Psoas muscle (tissue), 8 donors: Measurements from ENCODE around the gene LUC7L3. TPM values are rescaled to one million over a fixed set of nuclear protein-coding genes. Genes with fewer than 3 reads are reported as not detected.
"Not testable (repeated sequence)": the region's sequence is repeated elsewhere in the genome, so short reads cannot be mapped to it uniquely, and the experiment has no call there.

ENCODE experiments used
- ATAC-seq, 4 donors: fragments of 200-7000 bp; cut with Tn5 transposase; one replicate each; pipeline ENCODE4 v1.9.1; 2020; ENCODE audit warnings: moderate library complexity in 3 of 4, mild to moderate bottlenecking in 2 of 4
- DNase-seq, 2 donors: peaks; one replicate each; pipeline ENCODE4 v3.0.0-alpha.2; 2020
- H3K27ac ChIP-seq: fragments of 200-600 bp; one replicate; pipeline ENCODE4 v1.8.0; 2022
- H3K27me3 ChIP-seq, 3 donors: fragments of 200-600 bp in 1 of 3; one replicate each; pipeline versions ENCODE4 v1.6.1 to v1.8.0; 2013 to 2022; ENCODE audit warnings: low read length in 2 of 3, mild to moderate bottlenecking in 2 of 3, moderate library complexity in 1 of 3; ENCODE audit not compliant: insufficient read depth in 3 of 3
- H3K36me3 ChIP-seq, 2 donors: fragments of 200-600 bp in 1 of 2; one replicate each; pipeline versions ENCODE4 v1.6.1 to v1.8.0; 2013 to 2022; ENCODE audit warnings: low read depth in 1 of 2, mild to moderate bottlenecking in 1 of 2, moderate library complexity in 1 of 2; ENCODE audit not compliant: insufficient read depth in 1 of 2
- H3K4me1 ChIP-seq: fragments of 200-600 bp; one replicate; pipeline ENCODE4 v1.8.0; 2022
- H3K4me3 ChIP-seq: fragments of 200-600 bp; one replicate; pipeline ENCODE4 v1.8.0; 2022; ENCODE audit warnings: mild to moderate bottlenecking
- H3K9me3 ChIP-seq: fragments of 200-600 bp; one replicate; pipeline ENCODE4 v1.8.0; 2022
- WGBS, 3 donors: extraction: QIAGEN DNeasy Blood & Tissue Kit; methylation state at CpG; one replicate each; pipeline versions ENCODE4 v1.1.6 to v1.1.7; 2013; 5-methylcytosine and 5-hydroxymethylcytosine counted together
- intact Hi-C, 2 donors: fragments of 100-400 bp; cut with DNase I; formaldehyde crosslinking; loops; one replicate each; pipeline versions ENCODE4 v1.11.0 to v1.14.2; 2022
- polyA plus RNA-seq, 3 donors: library from polyadenylated mRNA; stranded (reverse); fragments of 200-250 nt; gene quantifications; one replicate each; pipeline ENCODE4 v1.2.3, GENCODE V29; 2013
- total RNA-seq, 4 donors: library from RNA; stranded (reverse); fragmentation: NEBNext Ultra II Directional in 2 of 4; extraction: Animal tissue kit (Norgen Biotek cat#: 25700) in 2 of 4; gene quantifications; one replicate each; pipeline versions ENCODE4 v1.2.1 to v1.2.4, GENCODE V29; 2021 to 2023
- TF ChIP-seq, protein P1 (sequence below): fragments of 200-600 bp; IDR thresholded peaks from one replicate; pipeline ENCODE4 v1.8.0; 2022; ENCODE audit warnings: antibody characterized with exemption
- donor health status: healthy with polysubstance abuse.
- donor health status: DM: no; HTN: no; CAD: no; lungs with moderate emphysema.
- donor health status: Bipolar disorder and iron deficiency.
- donor health status: healthy.
- donor health status: DM: yes; HTN: yes; CAD: no.
- donor health status: DM: no; HTN: no; CAD: no.
- donor health status: DM: no; HTN: no; CAD: no.
- donor health status: DM: yes; HTN: yes; CAD: no.

LUC7L3 gene
- total and polyA plus RNA-seq, 7 donors, result 25.4 to 108 (median 49.2) TPM

DNA sequence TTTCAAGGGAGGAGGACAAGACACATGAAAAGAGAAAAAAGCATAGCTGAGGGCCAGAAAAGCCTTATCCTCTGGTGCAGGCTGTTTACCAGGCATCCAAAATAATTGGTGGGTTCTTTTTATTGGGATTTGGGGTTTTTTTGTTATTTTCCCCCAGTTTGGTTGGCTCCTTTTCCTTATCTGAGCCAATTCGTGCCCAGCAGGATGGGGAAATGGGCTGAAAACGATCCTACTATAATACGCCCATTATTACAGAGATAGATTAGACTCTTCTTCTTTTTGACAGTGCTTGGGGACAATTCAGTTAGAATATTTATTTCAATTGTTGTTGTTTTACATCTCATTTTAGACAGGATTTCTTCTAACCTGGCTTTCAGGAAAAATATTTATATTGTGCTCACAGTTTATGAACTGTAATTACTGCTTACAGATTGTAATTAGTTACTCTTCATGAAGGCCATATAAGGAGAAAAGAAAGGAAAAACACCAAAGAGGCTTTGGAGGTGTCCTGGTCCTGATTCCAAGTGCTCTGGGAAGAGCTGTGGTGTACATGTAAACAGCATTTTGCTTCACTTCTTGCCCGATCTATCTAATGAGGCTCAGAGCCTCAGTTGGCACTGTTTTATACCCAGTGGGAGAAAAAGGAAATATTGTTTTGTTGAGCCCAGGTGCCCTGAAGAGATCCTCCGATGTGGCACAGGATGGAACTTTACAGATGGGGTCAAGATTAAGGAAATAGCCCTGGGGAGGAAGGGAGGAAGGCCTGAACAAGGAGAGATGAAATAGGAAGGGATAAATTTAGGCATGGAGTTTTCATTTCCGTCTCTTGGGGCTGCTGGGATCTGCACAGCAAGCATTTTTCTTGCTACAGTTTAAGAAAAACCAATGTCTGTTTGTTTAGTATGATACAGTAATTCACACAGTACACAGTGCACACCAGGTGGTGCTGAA is 11.1 kb upstream of the LUC7L3 start:
- peak overlapping the region; percentile 94 for H3K27ac ChIP-seq
- TF ChIP-seq, protein P1, sequence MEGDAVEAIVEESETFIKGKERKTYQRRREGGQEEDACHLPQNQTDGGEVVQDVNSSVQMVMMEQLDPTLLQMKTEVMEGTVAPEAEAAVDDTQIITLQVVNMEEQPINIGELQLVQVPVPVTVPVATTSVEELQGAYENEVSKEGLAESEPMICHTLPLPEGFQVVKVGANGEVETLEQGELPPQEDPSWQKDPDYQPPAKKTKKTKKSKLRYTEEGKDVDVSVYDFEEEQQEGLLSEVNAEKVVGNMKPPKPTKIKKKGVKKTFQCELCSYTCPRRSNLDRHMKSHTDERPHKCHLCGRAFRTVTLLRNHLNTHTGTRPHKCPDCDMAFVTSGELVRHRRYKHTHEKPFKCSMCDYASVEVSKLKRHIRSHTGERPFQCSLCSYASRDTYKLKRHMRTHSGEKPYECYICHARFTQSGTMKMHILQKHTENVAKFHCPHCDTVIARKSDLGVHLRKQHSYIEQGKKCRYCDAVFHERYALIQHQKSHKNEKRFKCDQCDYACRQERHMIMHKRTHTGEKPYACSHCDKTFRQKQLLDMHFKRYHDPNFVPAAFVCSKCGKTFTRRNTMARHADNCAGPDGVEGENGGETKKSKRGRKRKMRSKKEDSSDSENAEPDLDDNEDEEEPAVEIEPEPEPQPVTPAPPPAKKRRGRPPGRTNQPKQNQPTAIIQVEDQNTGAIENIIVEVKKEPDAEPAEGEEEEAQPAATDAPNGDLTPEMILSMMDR, result no peak
- DNase-seq (no peak), ATAC-seq (peak; percentile 21 to 56 (median 29))
- intact Hi-C loops, result loop anchor here in 1 of 2 donors (5.0 kb wide), 1 partner anchor 226 kb away; no protein-coding TSS in a partner anchor
- peaks cover 3 to 23% of the 10 kb centered on the region in 2 donors for H3K36me3 ChIP-seq
- peak overlapping the region; percentile 86 for H3K4me3 ChIP-seq
- WGBS, 3 donors, result 2 to 4% (median 3%) methylated on average over 6 of the region's 6 CpGs
- H3K27me3 ChIP-seq, result no peaks in the 10 kb centered on the region
- peaks cover 42% of the 10 kb centered on the region for H3K4me1 ChIP-seq
- H3K9me3 ChIP-seq, result no peaks in the 10 kb centered on the region

DNA sequence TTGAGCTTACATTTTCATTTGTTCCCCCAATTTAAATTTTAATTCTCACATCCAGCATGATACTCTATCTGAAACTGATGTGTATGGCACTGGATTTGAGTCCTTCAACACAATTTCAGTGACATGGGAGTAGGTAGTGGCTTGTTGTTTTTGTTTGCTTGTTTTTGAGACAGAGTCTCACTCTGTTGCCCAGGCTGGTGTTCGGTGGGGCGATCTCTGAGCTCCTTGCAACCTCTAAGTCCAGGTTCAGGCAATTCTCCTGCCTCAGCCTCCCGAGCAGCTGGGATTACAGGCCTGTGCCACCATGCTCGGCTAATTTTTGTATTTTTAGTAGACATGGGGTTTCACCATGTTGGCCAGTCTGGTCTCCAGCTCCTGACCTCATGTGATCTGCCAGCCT is 10.3 kb upstream of the LUC7L3 start:
- 69 to 88% (median 80%) methylated on average over 4 of the region's 4 CpGs for WGBS, 3 donors
- not testable (repeated sequence) for DNase-seq, ATAC-seq, H3K27me3 ChIP-seq, H3K9me3 ChIP-seq
- H3K27ac ChIP-seq, result peak overlapping the region; percentile 94
- H3K4me1 ChIP-seq, result peaks cover 35% of the 10 kb centered on the region
- H3K4me3 ChIP-seq, result peak overlapping the region; percentile 86
- H3K36me3 ChIP-seq, result peaks cover 0 to 16% of the 10 kb centered on the region in 2 donors
- intact Hi-C loops, result loop anchor here in 1 of 2 donors (5.0 kb wide), 1 partner anchor 227 kb away; no protein-coding TSS in a partner anchor

DNA sequence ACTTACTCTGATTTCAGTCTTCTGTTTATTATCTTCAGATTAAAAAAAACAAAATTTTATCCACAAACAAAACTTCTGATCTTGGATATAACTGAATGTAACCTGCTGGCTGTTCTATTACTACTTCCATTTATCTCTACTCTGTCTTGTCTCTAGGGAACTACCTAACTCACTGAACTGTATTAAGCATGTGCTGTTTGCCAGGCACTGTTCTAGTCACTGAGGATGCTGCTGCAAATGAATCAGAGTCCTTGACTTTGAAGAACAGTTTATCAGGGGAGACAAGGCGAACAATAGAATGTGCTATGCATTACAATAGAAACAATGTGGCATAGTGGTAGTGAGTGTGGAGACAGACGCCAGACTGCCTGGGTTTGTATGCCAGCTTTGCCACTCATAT is 9.4 kb upstream of the LUC7L3 start:
- Histone ChIP-seq H3K9me3 (no peaks in the 10 kb centered on the region), H3K27me3 (no peaks in the 10 kb centered on the region), H3K36me3 (peaks cover 0 to 8% of the 10 kb centered on the region in 2 donors), H3K27ac (peak overlapping the region; percentile 94), H3K4me1 (peaks cover 33% of the 10 kb centered on the region), H3K4me3 (no peak overlapping the region)
- 88 to 98% (median 91%) methylated on average over 2 of the region's 2 CpGs for WGBS, 3 donors
- DNase-seq (no peak), ATAC-seq (no peak)
- intact Hi-C loops, result no loop called here
- TF ChIP-seq, protein P1, result no peak

DNA sequence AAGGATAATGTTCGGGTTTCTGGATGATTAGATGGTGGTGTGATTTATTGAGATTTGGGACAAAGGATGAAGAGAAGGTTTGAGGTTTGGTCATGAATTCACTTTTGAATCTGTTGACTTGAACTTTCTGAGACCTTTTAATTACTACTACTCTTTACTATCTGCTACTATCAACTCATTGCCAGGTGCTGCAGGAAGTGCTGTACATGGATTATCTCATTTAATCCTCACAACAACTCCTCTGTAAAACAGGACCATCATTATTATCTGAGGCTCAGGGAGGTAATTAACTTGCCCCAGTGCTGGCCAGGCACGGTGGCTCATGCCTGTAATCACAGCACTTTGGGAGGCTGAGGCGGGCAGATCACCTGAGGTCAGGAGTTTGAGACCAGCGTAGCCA is 8.8 kb upstream of the LUC7L3 start:
- Histone ChIP-seq H3K36me3 (peaks cover 0 to 2% of the 10 kb centered on the region in 2 donors), H3K4me1 (peaks cover 27% of the 10 kb centered on the region), H3K4me3 (no peak overlapping the region), H3K27me3 (no peaks in the 10 kb centered on the region), H3K9me3 (no peaks in the 10 kb centered on the region), H3K27ac (no peak overlapping the region)
- TF ChIP-seq, protein P1, result no peak
- DNase-seq (no peak), ATAC-seq (no peak)
- WGBS, 3 donors, result 89 to 93% (median 90%) methylated on average over 4 of the region's 4 CpGs
- intact Hi-C loops, result no loop called here

DNA sequence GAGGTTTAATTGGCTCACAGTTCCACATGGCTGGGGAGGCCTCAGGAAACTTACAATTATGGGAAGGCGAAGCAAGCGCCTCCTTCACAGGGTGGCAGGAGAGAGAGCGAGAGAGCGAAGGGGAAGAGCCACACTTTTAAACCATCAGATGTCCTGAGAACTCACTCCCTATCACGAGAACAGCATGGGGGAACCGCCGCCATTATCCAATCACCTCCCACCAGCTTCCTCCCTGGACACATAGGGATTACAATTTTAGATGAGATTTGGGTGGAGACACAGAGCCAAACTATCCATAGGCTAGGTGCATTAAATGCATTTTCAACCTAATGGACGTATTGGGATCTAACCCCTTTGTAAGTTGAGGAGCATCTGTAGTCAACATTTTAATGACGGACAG is 6.8 kb upstream of the LUC7L3 start:
- TF ChIP-seq, protein P1, result no peak
- H3K36me3 ChIP-seq, result no peaks in the 10 kb centered on the region
- H3K4me3 ChIP-seq, result no peak overlapping the region
- 80 to 89% (median 87%) methylated on average over 9 of the region's 9 CpGs for WGBS, 3 donors
- ATAC-seq (no peak), DNase-seq (no peak)
- peaks cover 17% of the 10 kb centered on the region for H3K4me1 ChIP-seq
- intact Hi-C loops, result no loop called here
- H3K27ac ChIP-seq, result no peak overlapping the region
- H3K27me3 ChIP-seq, result no peaks in the 10 kb centered on the region
- no peaks in the 10 kb centered on the region for H3K9me3 ChIP-seq
